Breast epithelium (tissue), 3 donors: ENCODE measurements around the gene FAM219B.

Source experiments
- POLR2A ChIP-seq: fragments of 450-650 bp; IDR thresholded peaks from one replicate; pipeline ENCODE4 v1.6.1; 2016; ENCODE audit warnings: antibody characterized with exemption, mild to moderate bottlenecking, moderate library complexity
- TF ChIP-seq, protein P1 (sequence below), 3 donors: fragments of 450-650 bp; IDR thresholded peaks; one replicate each; pipeline ENCODE4 v1.5.1; 2016 to 2017; ENCODE audit warnings: antibody characterized with exemption in 3 of 3, mild to moderate bottlenecking in 3 of 3, moderate library complexity in 3 of 3

DNA sequence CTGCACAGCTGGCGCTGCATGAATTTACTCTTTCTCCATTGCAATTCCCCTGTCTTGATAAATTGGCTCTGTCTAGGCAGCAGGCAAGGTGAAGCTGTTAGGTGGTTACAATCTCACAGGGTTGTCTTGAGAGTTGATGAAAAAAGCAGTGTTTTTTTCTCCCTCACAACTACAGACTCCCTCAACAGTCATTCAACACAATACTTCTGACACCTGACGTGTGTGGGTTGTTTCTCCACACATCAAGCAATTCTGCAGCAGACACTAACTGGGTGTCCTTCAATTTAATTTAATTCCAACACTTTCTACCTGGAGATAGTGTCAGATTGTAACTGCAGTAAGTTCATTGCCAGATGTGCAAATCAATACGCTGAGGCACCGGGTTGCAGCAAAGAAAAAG lies 28.4 kb downstream of the FAM219B start:
- TF ChIP-seq POLR2A: no peak
- TF ChIP-seq, protein P1, sequence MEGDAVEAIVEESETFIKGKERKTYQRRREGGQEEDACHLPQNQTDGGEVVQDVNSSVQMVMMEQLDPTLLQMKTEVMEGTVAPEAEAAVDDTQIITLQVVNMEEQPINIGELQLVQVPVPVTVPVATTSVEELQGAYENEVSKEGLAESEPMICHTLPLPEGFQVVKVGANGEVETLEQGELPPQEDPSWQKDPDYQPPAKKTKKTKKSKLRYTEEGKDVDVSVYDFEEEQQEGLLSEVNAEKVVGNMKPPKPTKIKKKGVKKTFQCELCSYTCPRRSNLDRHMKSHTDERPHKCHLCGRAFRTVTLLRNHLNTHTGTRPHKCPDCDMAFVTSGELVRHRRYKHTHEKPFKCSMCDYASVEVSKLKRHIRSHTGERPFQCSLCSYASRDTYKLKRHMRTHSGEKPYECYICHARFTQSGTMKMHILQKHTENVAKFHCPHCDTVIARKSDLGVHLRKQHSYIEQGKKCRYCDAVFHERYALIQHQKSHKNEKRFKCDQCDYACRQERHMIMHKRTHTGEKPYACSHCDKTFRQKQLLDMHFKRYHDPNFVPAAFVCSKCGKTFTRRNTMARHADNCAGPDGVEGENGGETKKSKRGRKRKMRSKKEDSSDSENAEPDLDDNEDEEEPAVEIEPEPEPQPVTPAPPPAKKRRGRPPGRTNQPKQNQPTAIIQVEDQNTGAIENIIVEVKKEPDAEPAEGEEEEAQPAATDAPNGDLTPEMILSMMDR (IDR thresholded peaks at IDR 0.05): no peak
